A549 (cell line): ENCODE data around the gene ZNF775.

ENCODE experiments used
- CTCF ChIP-seq: fragments of >200 bp; sonication (Bioruptor Twin); formaldehyde crosslinking; IDR thresholded peaks from 3 replicates; pipeline ENCODE4 v1.5.1; 2016
- EP300 ChIP-seq, 2 experiments: fragments of >200 bp; sonication (Bioruptor Twin); formaldehyde crosslinking; IDR thresholded peaks; 2 replicates in 1 of 2; 3 replicates in 1 of 2; pipeline ENCODE4 v1.6.1; 2016 to 2017
- HDAC2 ChIP-seq: fragments of 200-600 bp; sonication (generic); IDR thresholded peaks from 2 replicates; pipeline ENCODE4 v1.6.1; 2016
- MAFK ChIP-seq: fragments of 450-650 bp; IDR thresholded peaks from 2 replicates; pipeline ENCODE4 v1.6.1; 2014; ENCODE audit not compliant: partially characterized antibody
- POLR2A ChIP-seq: IDR thresholded peaks from 2 replicates; pipeline ENCODE4 v1.6.1; 2012; ENCODE audit warnings: mild to moderate bottlenecking, low read length
- RFX5 ChIP-seq: fragments of 450-650 bp; IDR thresholded peaks from 2 replicates; pipeline ENCODE4 v1.7.1; 2014; ENCODE audit warnings: antibody characterized with exemption, mild to moderate bottlenecking, moderate library complexity
- SREBF2 ChIP-seq: fragments of 450-650 bp; IDR thresholded peaks from 2 replicates; pipeline ENCODE4 v1.6.1; 2014; ENCODE audit warnings: mild to moderate bottlenecking, moderate library complexity

DNA sequence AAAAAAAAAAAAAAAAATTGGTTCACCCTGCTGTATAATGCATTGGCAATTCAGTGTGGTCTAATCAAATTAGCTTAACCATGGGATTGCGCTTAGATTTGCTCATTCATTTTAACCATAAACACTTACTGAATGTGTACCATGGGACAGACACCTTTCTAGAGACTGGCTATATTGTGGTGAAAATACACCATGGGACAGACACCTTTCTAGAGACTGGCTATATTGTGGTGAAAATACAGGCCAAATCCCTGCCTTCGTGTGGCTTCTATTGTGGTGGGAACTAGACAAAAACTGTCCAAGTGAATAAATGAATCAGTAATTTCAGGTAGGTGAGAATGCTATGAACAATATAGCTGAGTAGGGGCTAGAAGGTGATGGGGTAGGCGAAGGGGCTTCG is 20.7 kb upstream of the ZNF775 start:
- TF ChIP-seq CTCF (no peak), POLR2A (no peak), SREBF2 (no peak), MAFK (no peak), RFX5 (no peak), EP300 (IDR thresholded peaks at IDR 0.05) (no peak), HDAC2 (no peak)
